Measurements from ENCODE around the gene HNRNPLL. TPM values are rescaled to one million over a fixed set of nuclear protein-coding genes. Genes with fewer than 3 reads are reported as not detected.

The HNRNPLL gene
- total and polyA plus RNA-seq, 2 experiments from 2014 or later, result 42.5 to 53.4 TPM

DNA sequence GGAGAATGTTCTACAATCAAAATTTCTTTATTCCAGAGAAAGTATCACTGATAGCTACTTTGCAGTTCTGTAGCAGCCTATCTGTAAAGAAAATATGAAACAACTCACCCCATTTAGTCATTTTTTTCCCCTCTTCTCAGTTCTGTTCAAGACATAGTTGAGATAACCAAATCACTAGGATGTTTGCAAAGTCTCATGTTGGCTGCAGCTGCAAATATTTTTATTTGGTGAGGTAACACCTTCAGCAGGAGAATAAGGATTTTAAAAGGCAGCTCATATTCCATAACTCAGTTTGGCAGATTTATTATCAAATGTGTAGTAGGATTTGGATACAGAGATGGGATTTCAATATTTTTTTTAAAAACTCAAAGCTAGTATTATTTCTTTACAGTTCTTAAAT, 41.0 kb downstream of the HNRNPLL start (continued):
- TF ChIP-seq, protein P1, sequence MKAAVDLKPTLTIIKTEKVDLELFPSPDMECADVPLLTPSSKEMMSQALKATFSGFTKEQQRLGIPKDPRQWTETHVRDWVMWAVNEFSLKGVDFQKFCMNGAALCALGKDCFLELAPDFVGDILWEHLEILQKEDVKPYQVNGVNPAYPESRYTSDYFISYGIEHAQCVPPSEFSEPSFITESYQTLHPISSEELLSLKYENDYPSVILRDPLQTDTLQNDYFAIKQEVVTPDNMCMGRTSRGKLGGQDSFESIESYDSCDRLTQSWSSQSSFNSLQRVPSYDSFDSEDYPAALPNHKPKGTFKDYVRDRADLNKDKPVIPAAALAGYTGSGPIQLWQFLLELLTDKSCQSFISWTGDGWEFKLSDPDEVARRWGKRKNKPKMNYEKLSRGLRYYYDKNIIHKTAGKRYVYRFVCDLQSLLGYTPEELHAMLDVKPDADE (IDR thresholded peaks at IDR 0.05), result no peak
- TF ChIP-seq, protein P2, sequence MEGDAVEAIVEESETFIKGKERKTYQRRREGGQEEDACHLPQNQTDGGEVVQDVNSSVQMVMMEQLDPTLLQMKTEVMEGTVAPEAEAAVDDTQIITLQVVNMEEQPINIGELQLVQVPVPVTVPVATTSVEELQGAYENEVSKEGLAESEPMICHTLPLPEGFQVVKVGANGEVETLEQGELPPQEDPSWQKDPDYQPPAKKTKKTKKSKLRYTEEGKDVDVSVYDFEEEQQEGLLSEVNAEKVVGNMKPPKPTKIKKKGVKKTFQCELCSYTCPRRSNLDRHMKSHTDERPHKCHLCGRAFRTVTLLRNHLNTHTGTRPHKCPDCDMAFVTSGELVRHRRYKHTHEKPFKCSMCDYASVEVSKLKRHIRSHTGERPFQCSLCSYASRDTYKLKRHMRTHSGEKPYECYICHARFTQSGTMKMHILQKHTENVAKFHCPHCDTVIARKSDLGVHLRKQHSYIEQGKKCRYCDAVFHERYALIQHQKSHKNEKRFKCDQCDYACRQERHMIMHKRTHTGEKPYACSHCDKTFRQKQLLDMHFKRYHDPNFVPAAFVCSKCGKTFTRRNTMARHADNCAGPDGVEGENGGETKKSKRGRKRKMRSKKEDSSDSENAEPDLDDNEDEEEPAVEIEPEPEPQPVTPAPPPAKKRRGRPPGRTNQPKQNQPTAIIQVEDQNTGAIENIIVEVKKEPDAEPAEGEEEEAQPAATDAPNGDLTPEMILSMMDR (conservative IDR thresholded peaks at IDR 0.05; ENCODE audit: low read depth in 2 of 2), result no peak
- TF ChIP-seq EZH2phosphoT487 (IDR thresholded peaks at IDR 0.05; ENCODE audit: unreplicated experiment) (no peak), EZH2 (IDR thresholded peaks at IDR 0.05; ENCODE audit: low read depth, unreplicated experiment) (no peak), ZNF114 (CRISPR knock-in tag; IDR thresholded peaks at IDR 0.05) (no peak)

DNA sequence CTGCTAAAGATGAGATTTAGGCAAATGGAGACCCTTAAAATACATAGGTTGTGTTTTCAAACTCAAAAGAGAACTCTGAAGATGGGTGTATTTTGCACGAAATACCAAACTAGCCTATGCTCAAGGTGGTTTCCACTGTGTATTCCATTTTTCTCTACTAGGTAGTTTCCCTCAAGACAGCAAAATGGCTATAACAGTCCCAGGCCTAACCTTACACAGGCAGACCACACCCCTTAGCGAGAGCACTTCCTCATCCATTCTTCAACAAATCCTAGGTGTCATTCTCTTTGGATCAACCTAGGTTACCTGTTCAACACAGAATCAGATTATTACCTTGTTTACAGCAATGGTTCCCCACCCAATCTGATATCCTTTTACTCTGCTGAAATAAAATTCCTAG, 42.6 kb downstream of the HNRNPLL start:
- no peaks in the 10 kb centered on the region for H3K9me2 ChIP-seq (ENCODE audit: insufficient read depth)
- 0 out of 2 replicates have a peak, but pooled peaks cover 5% of the 10 kb centered on the region for H3F3A ChIP-seq (replicated peaks; ENCODE audit: low read depth)
- Mint-ChIP-seq H3K4me3 (no peak overlapping the region), H3K9me3 (no peaks in the 10 kb centered on the region), H3K4me1 (no peaks in the 10 kb centered on the region), H3K27me3 (ENCODE audit: insufficient read depth, low read depth, poor library complexity) (no peaks in the 10 kb centered on the region), H3K27ac (no peak overlapping the region), H3K36me3 (ENCODE audit: low read depth) (peaks cover 33% of the 10 kb centered on the region)
- H3K27ac ChIP-seq (ENCODE audit: low read depth), result no peak overlapping the region
- ATAC-seq, result no peak
- H3K79me2 ChIP-seq (replicated peaks; ENCODE audit: insufficient read depth), result no peaks in the 10 kb centered on the region
- H3K27me3 ChIP-seq (ENCODE audit: insufficient read depth), result no peaks in the 10 kb centered on the region
- H3K4me2 ChIP-seq, result no peak overlapping the region
- no peak overlapping the region for H2AFZ ChIP-seq
- no peaks in the 10 kb centered on the region for H3K4me1 ChIP-seq (ENCODE audit: insufficient read depth)
- H4K20me1 ChIP-seq (replicated peaks; ENCODE audit: insufficient read depth), result peaks cover 4% of the 10 kb centered on the region; the same call in 1 of the 2 replicates
- no peak overlapping the region for H3K4me3 ChIP-seq
- DNase-seq (ENCODE audit: low spot score), result no peak
- peaks cover 22% of the 10 kb centered on the region for H3K36me3 ChIP-seq (ENCODE audit: insufficient read depth)
- TF ChIP-seq EZH2phosphoT487 (IDR thresholded peaks at IDR 0.05; ENCODE audit: unreplicated experiment) (no peak), STAT1 (IDR thresholded peaks at IDR 0.05; ENCODE audit: unreplicated experiment) (no peak), POLR2AphosphoS5 (IDR thresholded peaks at IDR 0.05; ENCODE audit: low read depth) (no peak), CREB1 (CRISPR knock-in tag; IDR thresholded peaks at IDR 0.05; ENCODE audit: low read depth) (no peak), ZNF331 (CRISPR knock-in tag; IDR thresholded peaks at IDR 0.05; ENCODE audit: low read depth) (no peak), ZNF114 (CRISPR knock-in tag; IDR thresholded peaks at IDR 0.05) (no peak)
- TF ChIP-seq, protein P2 (conservative IDR thresholded peaks at IDR 0.05; ENCODE audit: low read depth in 2 of 2), result no peak
- TF ChIP-seq, protein P3, sequence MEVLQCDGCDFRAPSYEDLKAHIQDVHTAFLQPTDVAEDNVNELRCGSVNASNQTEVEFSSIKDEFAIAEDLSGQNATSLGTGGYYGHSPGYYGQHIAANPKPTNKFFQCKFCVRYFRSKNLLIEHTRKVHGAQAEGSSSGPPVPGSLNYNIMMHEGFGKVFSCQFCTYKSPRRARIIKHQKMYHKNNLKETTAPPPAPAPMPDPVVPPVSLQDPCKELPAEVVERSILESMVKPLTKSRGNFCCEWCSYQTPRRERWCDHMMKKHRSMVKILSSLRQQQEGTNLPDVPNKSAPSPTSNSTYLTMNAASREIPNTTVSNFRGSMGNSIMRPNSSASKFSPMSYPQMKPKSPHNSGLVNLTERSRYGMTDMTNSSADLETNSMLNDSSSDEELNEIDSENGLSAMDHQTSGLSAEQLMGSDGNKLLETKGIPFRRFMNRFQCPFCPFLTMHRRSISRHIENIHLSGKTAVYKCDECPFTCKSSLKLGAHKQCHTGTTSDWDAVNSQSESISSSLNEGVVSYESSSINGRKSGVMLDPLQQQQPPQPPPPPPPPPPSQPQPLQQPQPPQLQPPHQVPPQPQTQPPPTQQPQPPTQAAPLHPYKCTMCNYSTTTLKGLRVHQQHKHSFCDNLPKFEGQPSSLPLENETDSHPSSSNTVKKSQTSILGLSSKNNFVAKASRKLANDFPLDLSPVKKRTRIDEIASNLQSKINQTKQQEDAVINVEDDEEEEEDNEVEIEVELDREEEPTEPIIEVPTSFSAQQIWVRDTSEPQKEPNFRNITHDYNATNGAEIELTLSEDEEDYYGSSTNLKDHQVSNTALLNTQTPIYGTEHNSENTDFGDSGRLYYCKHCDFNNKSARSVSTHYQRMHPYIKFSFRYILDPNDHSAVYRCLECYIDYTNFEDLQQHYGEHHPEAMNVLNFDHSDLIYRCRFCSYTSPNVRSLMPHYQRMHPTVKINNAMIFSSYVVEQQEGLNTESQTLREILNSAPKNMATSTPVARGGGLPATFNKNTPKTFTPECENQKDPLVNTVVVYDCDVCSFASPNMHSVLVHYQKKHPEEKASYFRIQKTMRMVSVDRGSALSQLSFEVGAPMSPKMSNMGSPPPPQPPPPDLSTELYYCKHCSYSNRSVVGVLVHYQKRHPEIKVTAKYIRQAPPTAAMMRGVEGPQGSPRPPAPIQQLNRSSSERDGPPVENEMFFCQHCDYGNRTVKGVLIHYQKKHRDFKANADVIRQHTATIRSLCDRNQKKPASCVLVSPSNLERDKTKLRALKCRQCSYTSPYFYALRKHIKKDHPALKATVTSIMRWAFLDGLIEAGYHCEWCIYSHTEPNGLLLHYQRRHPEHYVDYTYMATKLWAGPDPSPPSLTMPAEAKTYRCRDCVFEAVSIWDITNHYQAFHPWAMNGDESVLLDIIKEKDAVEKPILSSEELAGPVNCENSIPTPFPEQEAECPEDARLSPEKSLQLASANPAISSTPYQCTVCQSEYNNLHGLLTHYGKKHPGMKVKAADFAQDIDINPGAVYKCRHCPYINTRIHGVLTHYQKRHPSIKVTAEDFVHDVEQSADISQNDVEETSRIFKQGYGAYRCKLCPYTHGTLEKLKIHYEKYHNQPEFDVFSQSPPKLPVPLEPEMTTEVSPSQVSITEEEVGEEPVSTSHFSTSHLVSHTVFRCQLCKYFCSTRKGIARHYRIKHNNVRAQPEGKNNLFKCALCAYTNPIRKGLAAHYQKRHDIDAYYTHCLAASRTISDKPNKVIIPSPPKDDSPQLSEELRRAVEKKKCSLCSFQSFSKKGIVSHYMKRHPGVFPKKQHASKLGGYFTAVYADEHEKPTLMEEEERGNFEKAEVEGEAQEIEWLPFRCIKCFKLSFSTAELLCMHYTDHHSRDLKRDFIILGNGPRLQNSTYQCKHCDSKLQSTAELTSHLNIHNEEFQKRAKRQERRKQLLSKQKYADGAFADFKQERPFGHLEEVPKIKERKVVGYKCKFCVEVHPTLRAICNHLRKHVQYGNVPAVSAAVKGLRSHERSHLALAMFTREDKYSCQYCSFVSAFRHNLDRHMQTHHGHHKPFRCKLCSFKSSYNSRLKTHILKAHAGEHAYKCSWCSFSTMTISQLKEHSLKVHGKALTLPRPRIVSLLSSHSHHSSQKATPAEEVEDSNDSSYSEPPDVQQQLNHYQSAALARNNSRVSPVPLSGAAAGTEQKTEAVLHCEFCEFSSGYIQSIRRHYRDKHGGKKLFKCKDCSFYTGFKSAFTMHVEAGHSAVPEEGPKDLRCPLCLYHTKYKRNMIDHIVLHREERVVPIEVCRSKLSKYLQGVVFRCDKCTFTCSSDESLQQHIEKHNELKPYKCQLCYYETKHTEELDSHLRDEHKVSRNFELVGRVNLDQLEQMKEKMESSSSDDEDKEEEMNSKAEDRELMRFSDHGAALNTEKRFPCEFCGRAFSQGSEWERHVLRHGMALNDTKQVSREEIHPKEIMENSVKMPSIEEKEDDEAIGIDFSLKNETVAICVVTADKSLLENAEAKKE (CRISPR knock-in tag; IDR thresholded peaks at IDR 0.05), result no peak
